ENCODE measurements around the gene TMBIM1. TPM values are rescaled to one million over a fixed set of nuclear protein-coding genes. Genes with fewer than 3 reads are reported as not detected.

The TMBIM1 gene
- total RNA-seq, 2 experiments from 2014 or later = 53.5 to 57.9 TPM

GRCh38 chr2:218228366-218229090 lies 63.8 kb downstream of the TMBIM1 start:
- ChIA-PET POLR2A (interaction anchor here (1.0 to 8.5 kb wide), 7 partner anchors 9 to 42 kb away, joined by 3 to 75 read pairs (median 5); partner anchors contain the start of genes AAMP, ARPC2 and PNKD), CTCF (interaction anchor here (0.8 to 4.8 kb wide), 7 partner anchors 8 to 46 kb away, joined by 3 to 50 read pairs (median 4); no protein-coding TSS in a partner anchor)
- Mint-ChIP-seq H3K36me3 (ENCODE audit: low read depth) (peaks cover 86% of the 10 kb centered on the region), H3K27ac (peak overlapping the region; percentile 92), H3K27me3 (no peaks in the 10 kb centered on the region), H3K4me1 (ENCODE audit: low read depth) (peaks cover 74% of the 10 kb centered on the region), H3K9me3 (no peaks in the 10 kb centered on the region), H3K4me3 (peak overlapping the region; percentile 31)
- TF ChIP-seq CTCF (IDR thresholded peaks at IDR 0.05) = no peak
- intact Hi-C loops (cut with micrococcal nuclease) = loop anchor here (1.0 to 5.0 kb wide), 2 partner anchors 9 to 41 kb away; no protein-coding TSS in a partner anchor
- DNase-seq (no peak), ATAC-seq (no peak)

GRCh38 chr2:218226903-218227302 lies 65.4 kb downstream of the TMBIM1 start:
- DNase-seq (no peak), ATAC-seq (no peak)
- ChIA-PET POLR2A (interaction anchor here (0.5 to 2.3 kb wide), 7 partner anchors 8 to 29 kb away, joined by 3 to 13 read pairs (median 4); no protein-coding TSS in a partner anchor), CTCF (interaction anchor here (0.8 to 1.9 kb wide), 4 partner anchors 15 to 45 kb away, joined by 3 to 6 read pairs (median 4); partner anchors contain the start of genes AAMP and PNKD)
- Mint-ChIP-seq H3K4me1 (ENCODE audit: low read depth) (peaks cover 85% of the 10 kb centered on the region), H3K36me3 (ENCODE audit: low read depth) (peaks cover 88% of the 10 kb centered on the region), H3K4me3 (no peak overlapping the region), H3K27ac (peak overlapping the region; percentile 80), H3K27me3 (no peaks in the 10 kb centered on the region), H3K9me3 (no peaks in the 10 kb centered on the region)
- intact Hi-C loops (cut with micrococcal nuclease) = loop anchor here (5.0 kb wide), 1 partner anchor 40 kb away; no protein-coding TSS in a partner anchor
- no peak for TF ChIP-seq CTCF (IDR thresholded peaks at IDR 0.05)

Small RNAs within 50 kb of the gene (microRNA-seq; reads per million reads assigned to microRNA genes)
- 1.8 reads per million for gene MIR6513 (ENCODE audit: borderline microRNAs expressed, borderline replicate concordance)
- gene MIR6810 (ENCODE audit: borderline microRNAs expressed, borderline replicate concordance) = not detected

Other genes with a start within 250 kb of the TMBIM1 start
- gene RUFY4, start 223.2 kb downstream of the TMBIM1 start, total RNA-seq = under 1 TPM; 0.76 to 0.88 TPM
- under 1 TPM; 0.22 to 0.27 TPM for gene CXCR2, start 166.5 kb downstream of the TMBIM1 start, total RNA-seq
- gene CXCR1, start 125.5 kb downstream of the TMBIM1 start, total RNA-seq = not detected
- 100 to 1,000 TPM; 636 to 644 TPM for gene ARPC2, start 75.3 kb downstream of the TMBIM1 start, total RNA-seq
- under 1 TPM; 0.16 to 0.45 TPM for gene GPBAR1, start 31.5 kb downstream of the TMBIM1 start, total RNA-seq
- gene AAMP, start 22.4 kb downstream of the TMBIM1 start, total RNA-seq = 10 to 100 TPM; 75.8 to 82.8 TPM
- 10 to 100 TPM; 19.8 to 24.4 TPM for gene PNKD, start 22.0 kb downstream of the TMBIM1 start, total RNA-seq
- not detected for gene CATIP, start 64.4 kb upstream of the TMBIM1 start, total RNA-seq
- gene SLC11A1, start 89.8 kb upstream of the TMBIM1 start, total RNA-seq = under 1 TPM; 0.13 to 0.23 TPM
- gene CTDSP1, start 107.4 kb upstream of the TMBIM1 start, total RNA-seq = 10 to 100 TPM; 85.8 to 94.7 TPM
- not detected for gene VIL1, start 126.6 kb upstream of the TMBIM1 start, total RNA-seq